Spleen (tissue), 7 donors: ENCODE measurements around the gene IMPDH1.
A peak's percentile ranks its signal among the peaks of the same experiment; 100 is the strongest.

Source experiments
- CTCF ChIP-seq, 11 experiments: fragments of 200-600 bp in 7 of 11; fragments of 450-650 bp in 4 of 11; sonication (generic) in 4 of 11; IDR thresholded peaks in 8 of 11; conservative IDR thresholded peaks in 3 of 11; 1 replicate in 7 of 11; 2 replicates in 4 of 11; pipeline versions ENCODE4 v1.4.0 to v1.8.0; 2016 to 2021; ENCODE audit warnings: antibody characterized with exemption in 11 of 11, inconsistent platforms in 4 of 11, mild to moderate bottlenecking in 1 of 11
- POLR2A ChIP-seq, 3 donors: fragments of 450-650 bp; IDR thresholded peaks; one replicate each; pipeline ENCODE4 v1.5.1; 2017; ENCODE audit warnings: antibody characterized with exemption in 3 of 3, mild to moderate bottlenecking in 1 of 3
- POLR2AphosphoS5 ChIP-seq, 3 donors: sonication (generic); formaldehyde crosslinking; IDR thresholded peaks; one replicate each; pipeline ENCODE4 v1.5.1; 2017; ENCODE audit warnings: antibody characterized with exemption in 3 of 3
- donor health status: DM: no; HTN: no; CAD: no; lungs with moderate emphysema.
- donor health status: DM: no; HTN: no; CAD: no.
- donor health status: DM: no; HTN: no; CAD: no.

- TF ChIP-seq CTCF (IDR thresholded peaks at IDR 0.05 in 8 of 11, conservative IDR thresholded peaks at IDR 0.05 in 3 of 11) = peak in 2 of 11 experiments; percentile 16 to 45
- TF ChIP-seq POLR2A (IDR thresholded peaks at IDR 0.05) = peak in 2 of 3 donors; percentile 51 to 59
- TF ChIP-seq POLR2AphosphoS5 (IDR thresholded peaks at IDR 0.05) = peak; percentile 84 to 89 (median 85)
Observed at GRCh38 chr7:128409596-128410450, at the start of gene IMPDH1.
